NCI-H2227 treated with DMSO at 0.1 percent for 48 hours (cell line): ENCODE results near the gene NPHP3.

Source experiments
- DNase-seq: peaks from one replicate; lab custom pipeline; 2025; lab: John Stamatoyannopoulos, UW

The NPHP3 gene

DNA sequence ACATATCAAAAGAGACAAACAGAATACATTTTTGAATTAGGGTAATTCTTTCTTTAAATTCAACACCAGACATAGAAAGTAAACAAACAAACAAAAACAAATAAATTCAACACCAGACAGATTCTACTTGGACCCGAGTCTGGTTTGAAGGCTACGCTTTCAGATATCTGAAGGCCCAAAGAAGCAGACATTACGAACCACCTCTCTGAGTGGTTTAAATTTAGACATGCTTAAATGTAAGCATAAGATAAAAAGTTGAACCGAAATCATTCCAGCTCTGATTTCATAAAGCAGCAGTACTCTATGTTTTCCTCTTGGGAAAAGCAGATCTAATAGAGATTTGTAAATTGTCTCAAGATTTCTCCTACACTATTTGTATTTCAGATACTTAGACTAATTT is 32.2 kb downstream of the NPHP3 start:
- no peak for DNase-seq

- no peak for DNase-seq
These were observed 40.0 kb downstream of the NPHP3 start for GRCh38 chr3:132682201-132682600.

- no peak for DNase-seq
These were observed 40.8 kb downstream of the NPHP3 start for GRCh38 chr3:132681421-132681820.

GRCh38 chr3:132679911-132680310 is 42.3 kb downstream of the NPHP3 start:
- DNase-seq = no peak

DNA sequence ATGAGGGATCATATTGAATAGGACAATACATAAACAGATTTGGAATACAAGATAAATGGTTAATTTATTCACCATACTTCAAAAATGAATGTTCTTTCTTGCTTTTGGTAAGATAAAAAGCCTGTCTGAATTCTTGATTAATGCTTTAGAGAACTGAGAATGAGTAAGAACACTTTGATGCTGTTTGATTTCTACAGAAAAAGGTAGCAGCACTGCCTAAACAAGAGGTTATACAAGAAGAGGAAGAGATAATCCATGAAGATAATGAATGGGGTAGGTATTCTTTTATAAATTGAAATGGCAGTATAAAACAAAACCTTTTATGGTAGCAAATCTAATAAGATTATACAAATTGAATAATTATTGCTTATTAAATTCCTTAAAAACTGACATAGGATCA is 46.8 kb downstream of the NPHP3 start:
- no peak for DNase-seq

DNA sequence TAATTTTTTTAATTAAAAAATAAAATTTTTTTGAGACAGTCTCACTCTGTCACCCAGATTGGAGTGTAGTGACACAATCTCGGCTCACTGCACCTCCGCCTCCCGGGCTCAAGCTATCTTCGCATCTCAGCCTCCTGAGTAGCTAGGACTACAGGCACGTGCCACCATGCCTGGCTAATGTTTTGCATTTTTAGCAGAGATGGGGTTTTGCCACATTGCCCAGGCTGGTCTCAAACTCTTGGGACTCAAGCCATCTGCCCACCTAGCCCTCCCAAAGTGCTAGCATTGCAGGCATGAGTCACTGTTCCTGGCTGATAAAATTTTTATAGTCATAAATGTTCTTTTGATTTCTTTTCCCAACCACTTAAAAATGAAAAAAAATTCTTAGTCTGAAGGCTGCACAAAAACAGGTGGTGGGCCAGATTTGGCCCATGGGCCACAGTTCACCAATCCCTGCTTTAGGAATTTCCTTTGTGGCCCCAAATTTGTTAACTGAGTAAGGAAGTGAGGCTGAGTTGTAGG is 52.9 kb downstream of the NPHP3 start:
- DNase-seq = no peak

GRCh38 chr3:132665230-132665745 is 56.9 kb downstream of the NPHP3 start:
- no peak for DNase-seq

- DNase-seq = no peak
These were observed 60.0 kb downstream of the NPHP3 start for GRCh38 chr3:132662212-132662611.

GRCh38 chr3:132661101-132661500 is 61.1 kb downstream of the NPHP3 start:
- no peak for DNase-seq

DNA sequence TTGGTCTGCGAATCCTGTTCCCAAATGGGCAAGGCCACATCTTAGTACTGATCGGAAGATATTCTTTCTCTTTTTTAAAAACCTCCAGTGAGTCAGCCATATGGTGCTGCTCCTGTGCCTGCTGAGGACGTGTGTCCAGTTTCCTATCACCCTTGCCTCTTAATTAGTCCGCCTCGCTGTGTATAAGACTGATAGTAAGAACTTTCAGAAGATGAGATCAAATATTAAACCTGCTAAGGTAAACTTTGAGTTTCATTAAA is 61.5 kb downstream of the NPHP3 start:
- no peak for DNase-seq

DNA sequence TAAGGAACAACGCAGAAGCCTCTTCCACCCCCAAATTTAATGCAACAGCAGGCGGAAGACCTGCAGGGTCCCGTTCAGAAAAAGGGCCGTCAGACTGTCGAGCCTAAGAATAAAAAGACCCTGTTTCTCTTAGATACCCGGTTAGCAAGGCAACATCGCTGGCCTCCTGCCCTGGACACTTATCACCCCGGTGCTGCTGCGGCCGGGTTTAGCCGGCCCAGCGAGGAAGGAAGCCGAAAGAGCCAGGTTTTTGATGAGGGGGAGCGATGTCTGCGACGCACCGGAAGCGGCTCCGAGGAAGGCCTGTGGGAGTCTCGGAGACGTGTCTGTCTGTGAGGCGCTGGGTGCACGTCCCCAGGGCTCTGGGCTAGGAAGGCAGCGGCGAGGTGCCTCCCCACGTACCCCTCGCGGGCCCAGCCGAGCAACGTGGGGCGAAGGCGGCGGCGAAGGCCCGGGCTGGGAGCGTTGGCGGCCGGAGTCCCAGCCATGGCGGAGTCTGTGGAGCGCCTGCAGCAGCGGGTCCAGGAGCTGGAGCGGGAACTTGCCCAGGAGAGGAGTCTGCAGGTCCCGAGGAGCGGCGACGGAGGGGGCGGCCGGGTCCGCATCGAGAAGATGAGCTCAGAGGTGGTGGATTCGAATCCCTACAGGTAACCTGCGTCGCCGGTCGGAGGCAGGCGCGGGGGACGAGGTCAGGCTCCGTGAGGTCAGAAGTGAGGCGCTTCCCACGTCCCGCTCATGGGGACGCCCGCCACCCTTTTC is 62.0 kb downstream of the NPHP3 start, which contains the start of gene UBA5:
TSS of gene UBA5 (plus strand) at position 278 of the 759 bp plus-strand sequence. CDS start at position 487, 209 bp downstream.
- DNase-seq = peak; percentile 68

DNA sequence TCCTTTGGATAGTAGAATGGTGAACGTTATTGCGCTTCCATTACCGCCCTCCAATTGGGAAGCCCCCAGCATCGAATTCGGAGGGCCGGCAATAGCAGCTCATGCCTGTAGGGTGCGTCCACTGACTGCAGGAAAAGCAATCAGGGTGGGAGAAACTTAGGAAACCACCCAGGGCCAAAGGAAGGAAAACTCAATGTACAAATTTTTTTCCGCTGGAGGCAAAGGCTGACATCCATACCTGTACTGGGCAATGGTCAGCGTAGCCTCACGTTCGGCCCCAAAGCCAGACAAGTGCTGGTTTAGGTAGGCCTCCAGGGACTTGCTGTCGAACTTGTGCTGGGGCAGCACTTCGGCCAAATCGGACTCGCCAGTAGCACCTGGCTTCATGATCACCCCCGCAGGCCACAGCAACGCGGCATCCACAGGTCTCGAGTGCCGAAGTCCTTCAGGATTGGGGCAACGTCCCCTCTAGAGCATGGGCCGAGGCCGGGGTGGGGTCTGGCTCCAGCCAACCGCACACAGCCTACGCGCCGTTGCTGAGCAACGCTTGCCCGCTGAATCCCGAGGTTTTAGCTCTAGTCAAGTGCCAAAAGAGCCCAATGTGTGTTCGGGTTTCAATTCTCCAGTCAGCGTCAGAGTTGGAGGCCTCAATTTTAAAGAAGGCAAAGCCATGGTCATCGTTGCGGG is 62.7 kb downstream of the NPHP3 start, which contains the start of gene ACAD11:
TSS of gene ACAD11 (minus strand) at position 445 of the 687 bp plus-strand sequence. CDS start at position 387, 58 bp downstream.
- DNase-seq = peak; percentile 68

DNA sequence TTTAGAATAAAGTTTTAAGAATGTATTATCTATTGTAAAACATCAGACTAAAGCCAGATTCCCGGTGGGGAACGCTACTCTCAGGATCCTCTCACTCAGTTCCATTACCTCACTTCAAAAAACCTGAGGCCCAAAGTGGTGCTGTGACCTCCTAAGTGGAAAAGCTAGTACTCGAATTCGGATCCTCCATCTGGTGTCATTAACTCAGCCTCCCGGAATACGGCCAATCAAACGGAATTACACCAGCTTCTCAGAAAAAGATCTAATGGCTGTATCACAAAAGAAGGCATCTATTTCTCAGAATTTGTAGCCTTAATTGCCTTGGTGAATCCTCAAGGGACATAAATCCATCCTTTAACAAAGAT is 63.2 kb downstream of the NPHP3 start:
- DNase-seq = peak; percentile 66

- DNase-seq = no peak
These were observed 64.1 kb downstream of the NPHP3 start for GRCh38 chr3:132657869-132658747.

DNA sequence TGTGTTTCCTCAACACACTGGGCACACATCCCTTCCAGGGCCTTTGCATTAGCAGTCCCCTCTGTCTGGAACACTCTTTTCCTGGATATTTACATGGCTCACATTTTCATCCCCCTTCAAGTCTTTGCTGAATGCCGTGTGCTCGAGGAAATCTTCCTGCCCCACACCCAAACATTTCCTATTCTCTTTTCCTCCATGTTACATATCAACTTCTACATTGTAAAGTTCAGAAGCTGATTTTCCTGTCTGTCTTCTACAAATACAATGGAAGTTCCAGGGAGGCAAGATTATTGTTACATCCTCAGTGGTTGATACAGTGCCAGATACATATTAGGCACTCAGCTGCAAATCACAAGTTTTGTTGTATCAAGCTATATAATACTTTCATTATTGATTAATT is 66.7 kb downstream of the NPHP3 start:
- no peak for DNase-seq

DNA sequence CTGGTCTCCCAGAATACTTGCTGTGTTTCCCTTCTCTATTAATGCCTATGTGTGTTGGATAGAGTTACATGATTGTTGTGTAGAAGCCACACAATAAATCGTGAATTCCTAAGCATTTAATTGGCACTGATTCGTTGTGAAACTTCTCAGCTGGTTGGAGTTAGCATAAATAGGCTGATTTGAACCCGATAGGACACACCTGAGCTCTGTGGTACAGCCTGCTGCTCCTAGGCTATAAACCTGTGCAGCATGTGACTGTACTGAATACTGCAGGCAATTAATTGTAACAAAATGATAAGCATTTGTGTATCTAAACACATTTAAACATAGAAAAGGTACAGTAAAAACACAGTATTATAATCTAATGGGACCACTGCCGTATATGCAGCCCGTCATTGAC is 67.5 kb downstream of the NPHP3 start:
- no peak for DNase-seq

DNA sequence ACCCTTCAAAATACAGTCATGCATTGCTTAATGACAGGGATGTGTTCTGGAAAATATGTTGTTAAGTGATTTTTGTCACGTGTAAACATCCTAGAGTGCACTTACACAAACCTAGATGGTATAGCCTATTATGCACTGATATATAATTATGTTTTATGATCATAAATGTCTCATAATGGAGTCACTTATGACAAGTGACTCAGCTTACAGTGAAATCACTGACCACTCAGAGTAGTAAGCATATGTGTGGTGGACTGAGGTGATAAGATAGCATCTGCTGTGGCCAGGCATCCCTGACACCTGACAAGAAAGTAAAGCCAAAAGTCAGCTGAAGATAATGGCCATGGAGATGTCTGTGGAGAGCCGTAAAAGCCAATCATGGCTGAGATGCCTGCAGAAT is 68.0 kb downstream of the NPHP3 start:
- peak; percentile 57 for DNase-seq

GRCh38 chr3:132652640-132653270 is 69.5 kb downstream of the NPHP3 start:
- DNase-seq = no peak

- DNase-seq = no peak
These were observed 72.1 kb downstream of the NPHP3 start for GRCh38 chr3:132650153-132650552.

- DNase-seq = no peak
These were observed 77.2 kb downstream of the NPHP3 start for GRCh38 chr3:132645058-132645457.

GRCh38 chr3:132643366-132643765 is 78.8 kb downstream of the NPHP3 start:
- no peak for DNase-seq

DNA sequence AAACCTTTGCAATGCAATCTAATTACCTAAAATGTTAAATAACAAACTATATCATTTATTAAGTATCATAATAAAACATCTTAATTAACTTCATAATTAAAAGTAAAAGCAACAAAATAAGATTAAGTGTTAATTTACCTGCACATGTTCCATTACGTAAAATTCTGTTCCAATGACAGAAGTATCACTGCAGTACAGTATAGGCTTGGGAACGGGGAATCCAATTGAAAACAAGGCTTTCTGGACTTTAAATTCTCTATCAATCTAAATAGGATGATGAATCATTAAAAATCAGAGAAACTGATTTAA is 79.7 kb downstream of the NPHP3 start:
- no peak for DNase-seq
